NCI-H82 treated with DMSO at 0.1 percent for 48 hours (cell line): ENCODE measurements around the gene HS1BP3.

Experiments used
- DNase-seq: peaks from one replicate; lab custom pipeline; 2025; ENCODE audit not compliant: unreplicated experiment; lab: John Stamatoyannopoulos, UW

Gene HS1BP3

DNA sequence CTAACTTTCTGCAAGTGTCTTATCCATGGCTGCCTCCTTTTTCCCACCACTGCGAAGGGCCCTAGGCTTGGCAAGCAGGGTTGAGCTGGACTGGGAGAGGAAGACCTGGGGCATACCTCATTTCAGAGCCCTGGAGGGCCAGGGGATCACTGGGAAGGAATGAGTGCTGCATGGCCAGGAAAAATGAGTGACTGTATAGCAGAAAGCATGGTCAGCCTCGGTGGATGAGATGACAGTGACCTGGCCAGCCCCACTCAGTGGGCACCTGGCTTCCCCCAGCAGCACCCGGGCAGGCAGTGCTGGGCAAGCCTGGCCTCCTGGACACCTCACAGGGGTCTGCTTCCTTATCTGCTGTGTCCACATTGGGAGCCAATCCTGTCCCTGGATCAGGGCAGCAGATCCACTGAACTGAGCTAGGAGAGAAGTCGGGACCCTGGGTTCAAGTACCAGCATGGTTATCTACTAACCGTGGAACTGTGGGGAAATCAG lies 76.4 kb downstream of the HS1BP3 start:
- DNase-seq = no peak

DNA sequence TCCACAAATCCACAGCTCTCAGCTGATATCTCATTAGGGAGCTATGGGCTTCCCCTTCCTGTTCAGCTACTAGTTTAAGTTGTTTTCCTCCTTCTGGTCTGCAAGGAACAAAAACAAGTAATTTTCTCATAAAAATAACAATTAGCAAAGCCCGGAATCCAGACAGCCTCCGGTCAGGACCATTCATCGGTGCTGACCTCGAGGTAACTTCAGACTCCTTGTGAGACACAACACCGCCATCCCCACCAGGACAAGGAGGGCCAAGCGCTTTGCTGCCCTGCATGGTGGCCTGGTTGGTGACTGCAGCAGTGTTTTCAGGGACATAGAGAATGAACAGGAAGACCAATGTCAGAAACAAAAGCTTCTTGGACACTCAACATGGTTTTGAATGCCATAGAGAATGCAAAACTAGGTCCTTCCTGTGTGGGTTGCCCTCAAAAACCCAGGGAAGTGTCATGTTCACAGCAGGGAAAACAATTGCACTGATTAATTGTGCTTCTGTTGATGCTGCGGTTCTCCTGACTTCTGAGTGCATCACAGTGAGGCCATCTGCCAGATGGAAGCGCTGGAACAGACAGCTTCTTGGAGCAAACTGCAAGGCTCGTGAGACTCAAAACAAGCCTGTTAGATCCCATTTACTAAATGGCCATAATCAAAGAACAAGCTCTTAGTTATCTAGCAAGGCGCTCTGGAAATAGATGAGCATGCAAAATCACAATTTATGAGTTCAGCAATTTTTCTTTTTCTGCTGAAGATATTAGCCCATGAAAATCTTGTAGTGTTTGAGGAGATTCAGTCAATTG lies 77.1 kb downstream of the HS1BP3 start:
- DNase-seq = no peak

DNA sequence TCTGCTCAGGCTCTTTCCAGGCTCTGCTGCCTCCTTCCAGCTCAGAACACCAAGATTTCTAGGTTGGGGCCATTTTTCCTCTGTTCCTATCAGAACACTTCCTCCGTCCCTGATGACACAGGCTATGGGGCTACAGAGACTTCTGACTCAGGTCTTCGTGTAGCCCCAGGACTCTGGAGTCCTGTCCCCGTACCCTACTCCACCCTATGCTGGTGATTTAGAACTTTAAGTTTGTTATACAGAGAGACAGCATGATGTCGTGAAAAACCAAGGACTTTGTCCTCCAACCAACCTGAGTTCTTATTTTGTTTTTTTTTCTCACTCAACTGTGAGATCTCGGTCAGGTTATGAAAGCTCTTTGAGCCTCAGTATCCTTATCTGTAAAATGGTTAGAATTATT lies 78.7 kb downstream of the HS1BP3 start:
- no peak for DNase-seq

DNA sequence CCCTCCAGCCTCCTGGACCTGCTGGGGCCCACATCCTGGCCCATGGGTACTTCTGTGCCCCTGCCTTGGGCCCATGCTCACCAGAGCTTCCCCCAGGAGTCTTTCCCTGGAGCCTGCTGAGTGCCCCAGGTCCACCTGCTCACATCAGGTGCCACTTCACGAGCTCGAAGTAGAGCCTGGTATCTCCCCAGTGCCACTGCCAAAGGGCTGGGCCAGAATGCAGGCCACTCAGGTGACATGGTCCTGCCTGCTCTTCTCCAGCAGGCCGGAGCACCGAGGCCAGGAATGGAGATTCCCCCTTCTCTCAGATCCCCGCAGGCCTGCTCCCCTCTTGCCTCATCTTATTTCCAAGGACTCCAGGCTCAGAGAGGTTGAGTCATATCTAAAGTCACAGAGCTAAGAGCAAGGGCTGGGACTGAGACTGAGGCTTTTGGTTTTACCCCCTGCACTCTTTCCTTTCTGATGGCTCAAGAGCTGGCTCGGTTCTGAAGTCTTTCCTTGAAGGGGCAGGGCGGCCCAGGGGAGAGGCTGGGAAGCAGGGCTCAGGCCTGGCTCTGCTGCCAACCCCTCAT lies 79.2 kb downstream of the HS1BP3 start:
- DNase-seq = no peak

DNA sequence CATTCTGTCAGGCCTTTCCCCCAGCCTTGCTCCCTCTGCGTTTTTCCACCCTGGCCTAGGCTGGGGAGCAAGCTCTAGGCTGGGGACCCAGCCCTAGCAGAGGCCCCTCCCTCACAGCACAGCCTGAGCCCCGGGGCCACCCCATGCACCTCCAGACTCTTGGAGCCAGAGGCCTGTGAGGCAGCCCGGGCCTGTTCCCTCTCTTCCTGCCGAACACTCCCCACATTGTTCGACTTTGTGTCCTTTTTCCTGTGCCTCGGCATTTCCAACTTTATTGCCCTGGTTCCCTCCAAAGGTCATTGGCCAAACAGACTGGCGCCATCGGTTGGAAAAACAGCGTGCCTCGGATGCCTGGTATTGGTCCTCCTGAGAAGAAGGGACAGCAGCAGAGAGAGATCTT lies 79.7 kb downstream of the HS1BP3 start:
- DNase-seq = no peak

DNA sequence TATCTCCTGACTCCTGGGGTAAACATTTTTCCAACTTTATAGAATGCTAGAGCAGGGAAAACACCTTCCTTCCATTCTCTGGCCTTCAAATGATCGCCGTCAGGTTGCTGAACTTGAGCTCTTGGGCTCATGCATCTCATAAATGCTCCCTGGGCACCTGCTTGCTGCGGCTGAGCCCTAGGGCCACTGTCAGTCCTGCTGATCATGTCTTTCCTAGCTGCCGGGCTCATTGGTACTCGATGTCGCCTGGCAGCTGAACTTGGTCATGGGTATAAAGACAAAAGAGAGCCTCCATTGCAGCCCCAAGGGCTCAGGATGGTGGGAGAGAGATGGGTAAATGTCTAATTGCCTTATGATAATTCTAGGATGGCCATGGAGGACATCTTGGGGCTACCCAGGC lies 80.6 kb downstream of the HS1BP3 start:
- DNase-seq = no peak

DNA sequence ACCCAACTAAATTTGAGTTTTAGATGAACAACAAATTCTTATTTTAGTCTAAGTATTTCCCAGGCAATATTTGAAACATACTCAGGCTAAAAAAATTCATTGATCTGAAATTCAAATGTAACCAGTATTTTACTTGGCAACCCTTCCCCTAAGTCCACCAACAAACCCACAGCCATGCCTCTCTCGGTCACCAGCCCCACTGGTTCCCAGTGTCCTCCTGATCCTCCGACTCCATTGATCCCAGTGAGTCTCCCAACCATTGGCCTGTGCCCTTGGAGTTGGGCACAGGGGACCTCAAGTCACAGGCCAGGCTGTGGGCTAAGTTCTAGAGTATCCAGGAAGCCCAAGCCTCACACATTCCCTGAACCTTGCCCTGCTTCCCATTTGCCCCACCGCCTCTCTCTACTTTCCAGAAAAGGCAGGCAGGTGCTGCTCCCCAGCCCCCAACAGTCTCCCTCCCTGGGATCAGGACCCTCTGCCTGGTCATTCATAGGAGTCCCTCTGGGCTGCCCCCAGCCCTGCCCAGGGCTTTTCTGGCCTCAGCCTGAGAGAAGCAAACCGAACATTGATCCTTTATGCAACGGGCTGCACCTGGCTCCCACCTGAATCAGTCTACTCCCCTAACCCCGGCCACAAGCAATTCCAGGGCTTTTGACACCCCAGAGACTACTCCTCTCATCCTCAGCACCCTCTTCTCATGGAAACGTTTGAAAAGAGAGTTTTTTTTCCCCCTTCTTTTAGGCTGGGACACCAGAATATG lies 81.3 kb downstream of the HS1BP3 start:
- DNase-seq = no peak

DNA sequence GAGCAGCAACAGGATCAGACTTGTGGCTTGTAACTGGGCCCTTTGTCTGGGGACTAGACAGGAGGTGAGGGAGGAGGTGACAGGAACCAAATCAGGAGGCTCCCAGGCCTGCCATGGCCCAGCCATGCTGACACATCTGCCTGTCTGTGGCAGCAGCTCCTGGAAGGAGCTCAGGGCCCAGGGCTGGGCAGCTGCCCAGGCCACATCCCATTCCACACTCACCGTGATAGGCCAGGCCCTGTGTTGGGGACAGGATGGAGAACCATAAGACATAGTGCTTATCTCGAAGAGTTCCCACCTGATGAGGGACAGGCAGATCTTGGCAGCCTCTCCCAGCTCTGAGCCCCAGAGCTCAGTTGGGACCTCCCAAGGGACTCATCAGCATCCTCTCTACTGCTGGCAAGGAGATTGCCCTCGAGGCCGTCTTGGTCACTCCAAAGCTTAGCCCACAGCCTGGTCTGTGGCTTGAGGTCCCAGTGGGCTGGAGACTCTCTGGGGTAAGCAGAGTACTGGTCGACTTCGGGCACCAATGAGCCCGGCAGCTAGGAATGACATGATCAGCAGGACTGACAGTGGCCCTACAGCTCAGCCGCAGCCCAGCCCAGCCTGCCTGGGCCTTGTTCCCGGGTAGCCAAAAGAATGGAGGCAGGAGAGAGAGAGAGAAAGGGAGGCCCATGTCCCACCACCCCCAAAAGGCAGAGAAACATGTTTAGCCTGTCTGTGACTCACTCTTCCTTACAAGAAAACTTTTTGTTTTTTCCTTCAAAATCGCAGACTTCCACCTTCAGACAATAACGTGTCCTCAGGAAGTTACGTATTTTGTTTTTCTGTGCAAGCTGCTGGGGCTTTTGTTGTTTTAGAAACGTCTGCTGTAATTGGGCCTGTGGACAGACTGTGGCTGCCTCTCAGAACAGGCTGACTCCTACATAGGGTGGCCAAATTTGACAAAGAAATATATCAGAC lies 82.1 kb downstream of the HS1BP3 start:
- no peak for DNase-seq

DNA sequence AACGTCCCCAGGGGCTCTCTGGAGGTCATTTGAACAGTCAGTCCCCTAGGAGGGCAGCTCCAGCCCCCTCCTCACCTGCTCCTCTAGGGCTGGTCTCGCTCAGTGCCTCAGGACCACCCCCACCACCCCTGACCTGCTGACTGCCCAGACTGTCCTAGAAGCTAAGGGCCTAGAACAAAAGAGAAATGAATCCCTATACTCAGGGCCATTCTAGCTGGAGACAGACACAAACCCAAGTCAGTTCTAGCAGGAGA lies 83.0 kb downstream of the HS1BP3 start:
- DNase-seq = no peak
